HG03469 (cell line): ENCODE results near the gene SLC9B2.
A peak's percentile ranks its signal among the peaks of the same experiment; 100 is the strongest.

Source experiments
- ATAC-seq: cut with Tn5 transposase; IDR thresholded peaks from one replicate; pipeline ENCODE4 v1.9.1; 2021; ENCODE audit warnings: mild to moderate bottlenecking, moderate library complexity, moderate number of reproducible peaks; ENCODE audit not compliant: unreplicated experiment

SLC9B2 gene

DNA sequence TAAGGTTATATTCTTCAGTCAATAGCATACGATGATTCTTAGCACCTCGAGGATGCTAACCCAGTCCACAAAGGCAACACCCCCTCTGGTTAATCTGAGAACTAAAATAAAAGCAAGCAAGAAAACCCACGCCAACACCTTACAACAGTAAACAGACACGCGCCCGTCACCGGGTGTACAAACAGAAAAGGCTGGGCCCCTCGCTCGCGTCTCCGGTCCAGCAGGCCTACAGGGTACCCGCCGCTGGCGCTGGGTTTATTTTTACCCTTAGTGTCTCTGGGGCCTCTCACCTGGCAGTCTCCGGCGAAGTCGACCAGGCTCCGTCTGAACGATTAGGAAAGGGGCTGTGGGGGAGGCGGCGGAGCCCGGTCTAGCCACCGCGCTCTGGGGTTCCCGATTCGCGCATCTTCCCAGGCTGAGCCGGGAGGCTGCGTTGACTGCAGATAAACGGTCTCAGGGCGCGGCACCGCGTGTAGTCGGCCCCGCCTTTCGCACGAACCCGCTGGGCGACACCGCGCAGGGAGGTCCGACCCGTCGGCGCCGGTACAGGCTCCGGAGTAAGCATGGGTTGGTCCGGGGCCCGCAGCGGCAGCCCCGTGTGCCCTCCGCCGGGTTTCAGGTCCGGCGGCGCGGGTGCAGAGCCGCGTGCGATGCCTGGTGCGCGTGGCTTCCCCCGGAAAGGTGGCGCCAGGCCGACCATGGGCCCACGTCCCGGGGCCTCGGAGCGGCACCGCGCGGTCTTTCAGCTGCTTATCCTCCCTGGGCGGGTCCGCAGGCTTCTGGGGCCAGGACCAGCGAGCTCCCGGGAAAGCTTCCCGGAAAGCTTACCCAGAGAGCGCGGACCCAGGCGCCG is 441 bp downstream of the SLC9B2 start:
- peak; percentile 29 for ATAC-seq

DNA sequence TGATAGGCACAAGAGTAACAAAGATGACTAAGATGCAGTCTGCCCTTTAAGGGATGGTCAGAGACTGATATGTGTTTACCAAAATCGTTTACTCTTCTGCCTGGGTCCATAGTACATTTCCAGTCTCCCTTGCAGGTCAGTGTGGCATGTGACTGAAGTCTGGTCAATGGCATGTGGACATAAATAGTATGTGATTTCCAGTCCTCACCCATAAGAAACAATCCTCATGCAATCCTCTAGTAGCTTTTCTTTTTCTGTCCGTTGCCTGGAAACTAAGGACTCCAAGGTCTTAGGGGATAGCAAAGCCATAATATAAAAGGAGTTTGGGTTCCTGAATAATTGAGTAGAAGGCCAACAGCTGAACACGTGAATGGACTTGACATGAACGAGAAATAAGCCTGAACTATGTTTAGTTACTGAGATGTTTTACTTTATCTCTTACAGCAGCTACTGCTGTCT is 1.1 kb downstream of the SLC9B2 start:
- no peak for ATAC-seq

DNA sequence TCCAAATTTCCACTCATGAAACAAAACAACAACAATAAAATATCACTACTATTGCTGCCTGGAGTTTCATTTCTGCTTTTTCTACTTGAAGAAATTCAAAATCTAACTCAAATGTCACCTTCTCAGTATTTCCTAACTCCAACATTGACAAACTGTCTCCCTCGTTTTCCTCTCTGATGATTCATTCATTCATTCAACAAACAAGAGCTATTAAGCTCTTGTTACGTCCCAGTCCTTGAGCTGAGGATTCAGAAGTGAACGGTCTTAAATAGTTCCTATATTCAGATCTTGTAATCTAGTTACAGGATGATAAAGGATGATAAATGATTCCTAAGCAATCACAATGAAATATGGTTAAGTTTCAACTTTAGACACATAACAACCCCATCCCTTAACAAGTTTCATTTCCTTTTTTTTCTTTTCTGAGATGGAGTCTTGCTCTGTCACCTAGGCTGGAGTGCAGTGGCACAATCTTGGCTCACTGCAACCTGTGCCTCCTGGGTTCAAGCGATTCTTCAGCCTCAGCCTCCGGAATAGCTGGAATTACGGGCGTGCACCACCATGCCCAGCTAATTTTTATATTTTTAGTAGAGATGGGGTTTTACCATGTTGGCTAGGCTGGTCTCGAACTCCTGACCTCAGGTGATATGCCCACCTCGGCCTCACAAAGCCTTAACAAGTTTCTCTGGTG is 1.7 kb downstream of the SLC9B2 start:
- ATAC-seq, result peak; percentile 40

DNA sequence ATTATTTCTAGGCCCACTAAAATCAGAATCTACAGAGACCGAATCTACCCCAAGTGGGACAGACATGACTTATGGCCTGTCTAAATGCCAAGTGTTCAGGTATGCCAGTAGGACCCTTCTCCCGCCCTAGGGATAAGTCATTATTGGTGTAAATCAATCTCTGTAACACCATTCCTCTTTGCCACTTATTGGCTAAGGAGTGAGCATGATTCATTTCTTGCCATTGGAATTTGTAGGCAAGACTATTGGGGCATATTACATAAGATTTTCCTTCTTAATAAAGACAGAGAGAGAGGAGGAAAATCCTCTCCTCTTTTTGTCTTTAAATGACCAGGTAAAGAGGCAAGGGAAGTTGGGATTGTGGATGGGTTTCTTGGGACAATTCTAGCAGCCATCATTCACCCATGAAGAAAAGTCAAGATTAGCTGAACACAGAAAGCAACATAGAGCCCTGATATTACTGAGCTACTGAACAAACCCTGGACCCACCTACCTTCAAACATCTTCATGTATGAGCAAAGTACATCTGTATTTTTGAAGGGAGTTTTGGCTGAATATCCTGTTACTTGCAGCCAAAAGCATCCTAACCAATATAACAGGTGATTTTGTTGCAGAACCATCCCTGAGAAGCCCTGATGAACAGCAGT is 2.6 kb downstream of the SLC9B2 start:
- no peak for ATAC-seq

DNA sequence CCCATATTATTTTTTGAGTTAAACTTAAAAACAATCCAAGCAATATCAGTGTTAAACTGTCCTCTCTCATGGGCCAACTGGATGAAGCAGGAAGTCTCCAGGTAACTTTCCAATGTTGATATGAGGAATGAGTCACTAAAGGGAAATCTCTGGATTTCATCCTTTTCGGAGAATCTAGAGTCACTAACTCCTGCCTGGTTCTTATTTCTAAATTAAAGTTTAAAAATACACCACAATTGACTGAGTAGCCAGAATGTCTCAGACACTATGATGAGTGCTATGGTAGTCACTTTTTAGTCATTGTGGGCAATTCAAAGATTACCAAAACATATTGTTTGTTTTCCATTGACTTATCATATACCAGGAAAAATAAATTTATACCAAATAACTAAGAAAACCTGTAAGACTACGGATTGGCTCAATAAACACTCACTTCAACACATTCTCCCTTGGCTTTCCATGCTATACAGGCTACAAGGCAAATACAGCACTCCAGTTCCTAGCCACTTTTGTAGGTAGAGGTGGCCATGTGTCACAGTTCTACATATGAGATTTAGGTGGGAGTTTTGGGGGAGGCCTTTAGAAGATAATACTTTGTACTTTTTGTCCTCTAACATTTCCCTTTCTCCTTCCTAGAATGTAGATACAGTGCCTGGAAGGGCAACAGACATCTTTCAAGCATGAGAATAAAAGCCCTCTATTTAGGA is 8.6 kb downstream of the SLC9B2 start:
- no peak for ATAC-seq

DNA sequence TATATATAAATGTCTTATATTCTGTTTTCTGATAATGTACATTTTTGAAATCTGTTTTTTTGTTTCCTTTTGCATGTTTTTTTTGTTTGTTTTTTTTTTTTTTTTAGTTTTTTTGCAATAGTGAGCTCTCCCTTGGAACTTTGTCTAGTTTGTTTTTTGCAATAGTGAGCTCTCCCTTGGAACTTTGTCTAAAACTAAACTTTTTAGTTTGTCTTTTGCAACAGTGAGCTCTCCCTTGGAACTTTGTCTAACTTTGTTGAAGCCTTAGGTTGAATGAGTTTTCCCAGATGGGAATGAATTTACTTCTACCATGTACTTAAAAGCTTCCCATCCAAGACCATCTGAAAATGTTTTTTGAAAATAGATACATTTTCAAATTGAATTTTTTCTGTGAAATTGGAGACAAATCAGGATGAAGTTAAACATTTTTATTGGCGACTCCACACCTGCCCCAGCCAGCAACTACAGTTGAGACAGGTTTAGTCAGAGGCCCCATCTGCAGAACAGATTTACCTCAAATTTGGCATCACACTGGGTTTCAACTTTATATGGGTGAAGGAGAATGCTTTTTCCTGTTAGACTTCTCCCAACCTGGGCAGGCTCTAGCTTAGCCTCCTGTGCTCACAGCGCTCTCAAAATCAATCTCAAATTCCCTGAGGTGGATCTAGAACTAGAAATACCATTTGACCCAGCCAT is 16.0 kb downstream of the SLC9B2 start:
- no peak for ATAC-seq

DNA sequence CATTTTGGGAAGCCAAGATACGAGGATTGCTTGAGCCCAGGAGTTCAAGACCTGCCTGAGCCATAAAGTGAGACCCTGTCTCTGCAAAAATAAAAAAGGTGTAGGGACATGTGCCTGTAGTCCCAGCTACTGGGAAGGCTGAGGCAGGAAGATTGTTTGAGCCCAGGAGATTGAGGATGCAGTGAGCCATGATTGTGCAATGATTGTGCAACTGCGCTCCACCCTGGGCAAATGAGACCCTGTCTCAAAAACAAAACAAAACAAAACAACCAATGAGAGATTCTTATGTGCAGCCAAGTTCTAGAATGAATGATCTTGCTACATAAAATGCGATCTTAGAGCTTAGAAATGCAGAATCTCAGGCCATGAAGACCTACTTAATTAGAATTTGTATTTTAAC is 22.5 kb downstream of the SLC9B2 start:
- no peak for ATAC-seq

DNA sequence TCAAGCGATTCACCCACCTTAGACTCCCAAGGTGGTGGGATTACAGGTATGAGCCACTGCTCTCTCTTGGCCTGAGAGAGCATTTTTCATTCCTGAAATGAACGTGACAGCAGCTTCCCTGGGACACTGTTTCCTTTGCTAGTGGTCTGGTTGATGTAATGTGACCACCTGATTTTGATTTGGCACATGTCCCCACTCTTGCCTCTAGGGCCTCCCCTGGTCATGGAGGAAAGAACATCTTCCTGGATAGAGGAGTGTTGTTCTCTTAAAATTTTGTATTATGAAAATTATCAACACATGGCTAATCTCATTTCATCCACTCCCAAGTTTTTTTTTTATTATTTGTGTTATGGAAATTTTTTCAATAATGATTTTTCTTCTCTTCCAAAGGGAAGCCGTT is 23.8 kb downstream of the SLC9B2 start:
- ATAC-seq, result no peak

DNA sequence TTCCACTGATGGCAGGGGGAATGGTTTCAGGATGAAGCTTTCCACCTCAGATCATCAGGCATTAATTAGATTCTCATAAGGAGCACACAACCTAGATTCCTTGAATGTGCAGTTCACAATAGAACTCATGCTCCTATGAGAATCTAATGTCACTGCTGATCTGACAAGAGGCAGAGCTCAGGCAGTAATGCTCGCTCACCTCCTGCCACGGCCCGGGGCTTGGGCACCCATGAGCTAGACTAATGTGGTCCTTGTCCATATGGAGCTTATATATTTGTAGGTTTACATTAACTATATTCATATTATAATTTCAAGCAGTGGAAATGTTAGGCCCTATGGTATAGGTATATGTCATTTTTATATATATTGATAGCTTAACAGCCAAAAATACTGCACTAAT is 24.4 kb downstream of the SLC9B2 start:
- ATAC-seq, result no peak

DNA sequence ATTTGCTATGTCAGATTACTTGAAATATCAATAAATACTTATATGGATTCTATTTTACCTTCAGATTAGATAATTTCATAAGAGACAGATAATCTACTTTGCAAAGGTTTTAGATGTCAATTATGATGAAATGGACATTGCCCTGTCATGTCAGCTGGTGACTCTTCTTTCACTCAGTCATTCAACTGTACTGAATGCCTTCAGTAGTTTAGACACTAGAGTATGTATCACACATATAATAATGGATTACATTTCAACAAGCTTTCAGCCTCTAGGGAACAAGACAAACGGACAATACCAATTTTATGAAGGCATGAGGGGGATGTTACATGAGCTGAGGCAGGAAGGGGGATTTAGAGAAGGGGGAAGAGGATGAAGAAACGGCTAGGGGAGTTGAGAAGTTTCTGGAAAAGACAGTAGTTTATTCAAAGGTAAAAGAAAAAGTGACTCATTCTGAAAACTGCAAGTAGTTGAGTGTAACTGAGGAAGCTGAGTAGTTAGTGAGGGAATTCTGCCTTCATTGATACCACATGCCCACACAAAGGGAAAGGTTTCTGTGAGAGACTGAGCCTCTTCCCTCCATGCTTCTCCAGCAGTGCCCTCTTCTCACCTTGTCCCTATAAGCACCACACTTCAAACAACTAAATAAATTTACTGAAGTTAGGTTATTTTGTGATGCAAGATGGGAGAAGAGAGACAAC is 25.7 kb downstream of the SLC9B2 start:
- no peak for ATAC-seq

DNA sequence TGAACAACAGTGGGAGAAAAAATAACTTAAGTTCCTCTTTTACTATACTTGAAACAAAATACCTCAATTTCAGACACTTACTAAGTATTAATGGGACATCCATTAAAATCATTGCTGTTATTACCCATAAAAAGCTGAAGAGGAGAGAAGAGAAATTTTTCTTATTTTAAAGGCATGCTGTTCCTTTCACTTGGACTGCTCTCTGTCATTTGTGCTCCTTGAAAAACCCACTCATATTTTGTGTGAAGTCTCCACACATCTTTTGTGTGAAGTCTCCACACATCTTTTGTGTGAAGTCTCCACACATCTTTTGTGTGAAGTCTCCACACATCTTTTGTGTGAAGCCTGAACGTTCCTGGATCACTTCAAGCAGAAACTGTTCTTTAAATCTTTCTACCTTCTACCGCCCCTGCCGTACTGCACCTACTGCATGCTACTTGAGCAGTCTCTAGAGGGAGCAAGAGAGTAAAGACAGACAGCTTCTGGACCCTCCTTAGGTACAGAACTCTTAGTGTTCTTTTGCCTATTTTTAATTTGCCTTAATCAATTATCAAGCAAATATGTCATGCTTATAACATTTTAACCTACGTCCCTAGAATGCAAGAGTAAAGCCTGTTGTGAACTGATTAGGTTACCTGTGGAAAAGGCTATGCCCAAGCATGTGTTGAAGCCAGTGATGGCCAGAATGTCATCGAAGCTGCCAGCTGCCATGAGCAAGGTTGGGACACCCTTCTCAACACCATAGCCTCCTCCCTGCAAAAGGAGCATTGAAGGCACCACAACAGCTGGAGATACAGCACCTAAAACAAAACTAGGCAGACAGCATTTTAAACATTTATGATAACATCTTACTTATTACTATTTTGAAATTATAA is 29.9 kb downstream of the SLC9B2 start:
- ATAC-seq, result peak; percentile 97

DNA sequence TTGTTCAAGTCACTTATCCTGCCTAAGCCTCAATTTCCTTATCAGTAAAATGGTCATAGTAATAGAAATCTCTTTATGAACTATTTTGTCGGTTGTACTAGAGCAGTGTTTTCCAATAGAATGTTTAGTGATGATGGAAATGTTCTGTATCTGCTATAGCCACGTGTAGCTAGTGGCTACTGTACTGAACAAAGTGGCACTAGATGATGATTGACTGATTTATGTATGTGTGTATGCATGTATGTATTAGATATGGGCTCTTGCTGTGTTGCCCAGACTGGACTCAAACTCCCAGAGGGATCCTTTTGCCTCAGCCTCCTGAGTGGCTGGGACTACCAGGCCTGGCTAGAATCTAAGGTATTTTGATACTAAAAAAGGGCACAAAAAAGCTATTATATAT is 32.4 kb downstream of the SLC9B2 start:
- ATAC-seq, result no peak

DNA sequence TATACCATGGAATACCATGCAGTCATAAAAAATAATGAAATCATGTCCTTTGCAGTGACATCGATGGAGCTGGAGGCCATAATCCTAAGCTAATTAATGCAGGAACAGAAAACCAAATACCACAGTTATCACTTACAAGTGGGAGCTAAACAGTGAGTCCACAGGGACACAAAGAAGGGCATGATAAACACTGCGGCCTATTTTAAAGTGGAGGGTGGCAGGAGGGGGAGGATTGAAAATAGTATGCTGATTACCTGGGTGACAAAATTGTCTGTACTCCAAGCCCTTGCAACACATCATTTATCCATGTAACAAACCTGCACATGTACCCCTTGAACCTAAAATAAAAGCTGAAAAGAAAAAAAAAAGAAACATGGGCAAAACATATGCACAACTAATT is 40.4 kb downstream of the SLC9B2 start:
- no peak for ATAC-seq

DNA sequence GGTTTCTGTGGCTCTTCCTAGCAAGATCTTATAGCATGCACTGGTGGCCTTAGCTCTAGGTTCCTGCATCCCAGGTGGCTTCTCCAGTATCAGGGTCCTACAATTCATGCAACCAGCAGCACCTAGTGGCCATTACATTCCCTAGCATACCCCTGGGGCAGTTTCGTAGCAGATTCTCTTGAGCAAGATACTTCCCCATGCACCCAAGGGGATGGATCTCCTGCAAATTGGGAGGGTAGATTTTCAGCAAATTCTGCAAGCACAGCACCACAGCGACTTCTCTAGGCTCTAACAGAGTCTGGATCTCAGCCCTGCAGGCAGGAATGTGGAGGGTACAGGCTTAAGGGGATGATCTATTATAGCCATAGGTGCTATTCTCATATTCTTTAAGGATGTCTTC is 44.0 kb downstream of the SLC9B2 start:
- ATAC-seq, result no peak

DNA sequence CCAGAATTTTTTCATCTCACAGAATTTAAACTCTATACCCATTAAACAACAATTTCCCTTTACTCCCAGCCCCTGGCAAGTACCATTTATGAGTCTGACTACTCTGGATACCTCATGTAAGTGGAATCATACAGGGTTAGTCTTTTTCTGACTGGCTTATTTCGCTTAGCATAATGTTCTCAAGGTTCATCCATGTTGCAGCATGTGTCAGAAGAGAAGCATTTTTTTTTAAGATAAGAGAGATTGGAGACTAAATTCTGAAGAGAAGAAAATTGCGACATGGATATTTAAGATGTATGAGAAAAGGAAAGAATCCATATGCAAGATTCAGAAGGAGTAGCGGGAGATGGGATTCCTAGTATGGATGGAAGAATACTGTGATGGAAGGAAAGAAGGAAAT is 45.8 kb downstream of the SLC9B2 start:
- ATAC-seq, result no peak

DNA sequence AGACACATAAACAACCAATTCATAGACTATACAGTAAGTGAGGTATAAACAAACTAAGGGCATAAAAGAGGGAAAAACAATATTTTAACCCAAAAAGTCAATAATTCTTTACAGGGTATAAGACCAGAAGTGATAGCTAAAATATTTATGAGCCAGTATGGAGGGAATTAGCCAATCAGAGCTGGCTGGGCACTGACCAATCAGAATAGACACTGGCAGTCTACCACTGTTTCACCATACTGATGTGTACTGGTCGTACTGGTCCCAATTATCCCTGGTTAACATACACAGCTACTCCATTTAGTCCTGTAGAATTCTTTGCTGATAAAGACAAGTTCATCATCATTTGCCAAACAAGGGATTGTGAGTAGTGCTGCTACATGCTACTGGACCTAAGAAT is 47.3 kb downstream of the SLC9B2 start:
- ATAC-seq, result no peak

DNA sequence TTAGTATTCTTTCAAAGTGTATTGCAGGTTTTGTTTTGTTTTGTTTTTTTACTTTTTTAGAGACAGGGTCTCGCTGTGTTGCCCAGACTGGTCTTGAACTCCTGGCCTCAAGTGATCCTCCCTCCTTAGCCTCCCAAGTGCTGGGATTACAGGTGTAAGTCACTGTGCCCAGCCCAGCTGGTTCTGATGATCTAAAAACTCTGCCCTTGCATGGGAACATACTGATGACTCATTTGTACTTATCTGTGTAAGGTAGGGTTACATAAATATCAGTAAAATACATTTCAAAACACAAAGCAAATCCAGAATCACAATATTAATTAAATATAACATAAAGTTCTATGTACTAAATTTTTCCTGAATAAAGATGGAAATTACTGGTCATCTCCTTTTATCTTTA is 49.7 kb downstream of the SLC9B2 start:
- no peak for ATAC-seq

DNA sequence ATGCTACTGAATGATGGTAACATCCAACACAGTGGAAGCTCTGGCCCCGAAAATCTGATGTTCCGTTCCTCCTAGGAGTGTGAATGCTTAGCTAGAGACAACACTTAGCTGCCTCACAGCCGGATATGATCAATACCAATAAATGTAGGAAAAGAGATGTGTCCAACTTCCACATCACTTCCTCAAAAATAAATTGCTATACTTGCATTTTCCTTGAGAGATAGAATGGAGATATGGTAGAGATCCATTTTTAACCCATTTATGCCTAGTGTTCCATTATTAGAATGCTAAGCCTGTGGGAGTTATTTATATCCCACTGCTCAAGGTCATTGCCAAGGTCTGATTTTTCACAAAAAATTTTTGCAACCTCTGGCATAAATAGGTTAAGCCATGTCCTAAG is 51.6 kb downstream of the SLC9B2 start:
- ATAC-seq, result no peak

DNA sequence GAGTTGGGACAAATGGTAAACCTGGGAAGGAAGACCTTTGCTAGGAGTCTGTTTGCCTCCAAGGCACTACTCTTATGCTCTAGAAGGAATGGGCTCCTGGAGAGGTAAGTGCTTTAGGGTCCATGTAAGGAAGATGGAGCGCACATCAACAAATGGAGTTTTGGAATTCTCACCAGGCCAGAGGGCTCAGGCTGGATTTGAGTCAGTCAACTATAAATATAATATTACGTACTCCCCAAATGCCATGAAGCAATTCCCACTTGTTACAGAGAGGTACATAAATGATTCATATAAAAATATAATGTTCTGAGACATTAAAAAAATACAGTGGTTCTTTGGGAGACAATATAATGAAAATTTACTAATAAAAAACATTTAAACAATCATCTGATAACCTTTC is 55.4 kb downstream of the SLC9B2 start:
- no peak for ATAC-seq
